K562 (cell line): ENCODE measurements around the gene TMEM151A. TPM values are rescaled to one million over a fixed set of nuclear protein-coding genes. Genes with fewer than 3 reads are reported as not detected.

Source experiments
- ATF1 ChIP-seq, 2 experiments: fragments of 450-650 bp in 1 of 2; IDR thresholded peaks; 2 replicates each; pipeline ENCODE4 v1.6.1; 2016; ENCODE audit warnings: missing compliant biosample characterization in 1 of 2, missing genetic modification characterization in 1 of 2
- CREB3 ChIP-seq: fragments of 450-650 bp; conservative IDR thresholded peaks from 2 replicates; pipeline ENCODE4 v1.6.1; 2016; ENCODE audit warnings: missing genetic modification characterization, low read depth, mild to moderate bottlenecking, missing compliant biosample characterization, moderate library complexity
- ESRRA ChIP-seq: fragments of 450-650 bp; IDR thresholded peaks from 2 replicates; pipeline ENCODE4 v1.6.1; 2014; ENCODE audit warnings: low read depth, mild to moderate bottlenecking, moderate library complexity, borderline replicate concordance
- ETV5 ChIP-seq: sonication (generic); formaldehyde crosslinking; IDR thresholded peaks from 2 replicates; pipeline ENCODE4 v1.4.0; 2020; ENCODE audit warnings: low read depth, mild to moderate bottlenecking, missing genetic modification reagents
- HMBOX1 ChIP-seq: sonication (generic); IDR thresholded peaks from 2 replicates; pipeline ENCODE4 v1.6.1; 2016
- KAT7 ChIP-seq: sonication (generic); formaldehyde crosslinking; IDR thresholded peaks from 2 replicates; pipeline ENCODE4 v1.8.0; 2022; ENCODE audit warnings: missing genetic modification reagents, mild to moderate bottlenecking, borderline replicate concordance
- LCOR ChIP-seq: sonication (generic); formaldehyde crosslinking; IDR thresholded peaks from 2 replicates; pipeline ENCODE4 v1.8.0; 2022; ENCODE audit warnings: mild to moderate bottlenecking, missing genetic modification reagents
- MAX ChIP-seq: sonication (generic); formaldehyde crosslinking; IDR thresholded peaks from 2 replicates; pipeline ENCODE4 v1.9.0; 2022; ENCODE audit warnings: mild to moderate bottlenecking, missing genetic modification reagents
- RNF2 ChIP-seq: sonication (generic); IDR thresholded peaks from 2 replicates; pipeline ENCODE4 v1.6.1; 2016
- SAFB2 ChIP-seq: fragments of 200-400 bp; formaldehyde crosslinking; IDR thresholded peaks from 2 replicates; pipeline ENCODE4 v1.6.1; 2018; ENCODE audit warnings: borderline replicate concordance, low read length, low read depth, moderate library complexity; ENCODE audit not compliant: severe bottlenecking
- USF1 ChIP-seq: sonication (generic); formaldehyde crosslinking; IDR thresholded peaks from 2 replicates; pipeline ENCODE4 v1.9.0; 2022; ENCODE audit warnings: mild to moderate bottlenecking, missing genetic modification reagents
- YBX1 ChIP-seq: fragments of 450-650 bp; IDR thresholded peaks from 2 replicates; pipeline ENCODE4 v1.7.1; 2016; ENCODE audit warnings: mild to moderate bottlenecking
- ZBTB43 ChIP-seq: sonication (generic); formaldehyde crosslinking; IDR thresholded peaks from 2 replicates; pipeline ENCODE4 v1.8.0; 2023; ENCODE audit warnings: mild to moderate bottlenecking, missing genetic modification reagents
- ZFPM2 ChIP-seq: fragments of 250-450 bp; sonication (Bioruptor Pico); IDR thresholded peaks from 2 replicates; pipeline ENCODE4 v1.5.1; 2022; ENCODE audit warnings: mild to moderate bottlenecking
- ZHX1 ChIP-seq: fragments of 150-350 bp; conservative IDR thresholded peaks from 2 replicates; pipeline ENCODE4 v1.6.1; 2014; ENCODE audit warnings: low read length
- ZNF274 ChIP-seq: IDR thresholded peaks from 2 replicates; pipeline ENCODE4 v1.6.1; 2011; ENCODE audit warnings: low read depth, mild to moderate bottlenecking, low read length, moderate library complexity, borderline replicate concordance
- ZNF282 ChIP-seq: sonication (generic); formaldehyde crosslinking; IDR thresholded peaks from 2 replicates; pipeline ENCODE4 v1.8.1; 2023; ENCODE audit warnings: missing genetic modification reagents
- ZNF668 ChIP-seq: fragments of 250-450 bp; sonication (Bioruptor Pico); IDR thresholded peaks from 2 replicates; pipeline ENCODE4 v1.8.0; 2022; ENCODE audit warnings: mild to moderate bottlenecking, inconsistent platforms
- polyA plus RNA-seq, 8 experiments: library from polyadenylated mRNA; depleted of rRNA in 4 of 8; stranded (reverse) in 5 of 8; unstranded in 3 of 8; fragments of >200 nt; fragmentation: Nextera tagmentation in 2 of 8; fragmentation: Illumina TruSeq in 1 of 8; extraction: Ambion mirVana in 2 of 8; extraction: Trizol in 1 of 8; gene quantifications; 2 replicates each; pipeline versions ENCODE4 v1.2.1 to v1.2.3, GENCODE V29; 2011 to 2014; ENCODE audit warnings: inconsistent platforms in 1 of 8, missing spikeins in 1 of 8
- total RNA-seq, 7 experiments: library from RNA; depleted of rRNA in 6 of 7; stranded (reverse); fragments of >200 nt in 6 of 7; fragmentation: Illumina TruSeq in 2 of 7; extraction: Trizol in 2 of 7; gene quantifications; 2 replicates each; pipeline versions ENCODE4 v1.2.1 to v1.2.3, GENCODE V29; 2011 to 2021; ENCODE audit warnings: low replicate concordance in 1 of 7

TMEM151A gene
- total and polyA plus RNA-seq, 9 of the 15 experiments (the other 6 are each of a cell fraction or from before 2014, with no cell fraction given): not detected

- TF ChIP-seq SAFB2 (no peak), ZHX1 (no peak), ZBTB43 (CRISPR knock-in tag) (no peak), ZFPM2 (no peak), LCOR (CRISPR knock-in tag) (0 out of 2 replicates have a peak, but pooled peaks have one; percentile 49), YBX1 (no peak), ZNF274 (no peak), ESRRA (0 out of 2 replicates have a peak, but pooled peaks have one; percentile 34), KAT7 (CRISPR knock-in tag) (peak; percentile 48; the same call in 1 of the 2 replicates), HMBOX1 (no peak), RNF2 (0 out of 2 replicates have a peak, but pooled peaks have one; percentile 35), ZNF668 (peak; percentile 80; the same call in 1 of the 2 replicates), ETV5 (CRISPR knock-in tag) (0 out of 2 replicates have a peak, but pooled peaks have one; percentile 45), MAX (peak; percentile 99), ZNF282 (CRISPR knock-in tag) (peak; percentile 78; the same call in 1 of the 2 replicates), ATF1 (CRISPR knock-in tag; IDR thresholded peaks at IDR 0.05) (no peak), ATF1 (tag; IDR thresholded peaks at IDR 0.05) (peak; percentile 45), CREB3 (tag) (peak; percentile 25; the same call in 1 of the 2 replicates), USF1 (peak; percentile 95)
These were observed 36.8 kb downstream of the TMEM151A start (continued) for GRCh38 chr11:66328302-66329144.
